GM23338 (cell line): Measurements from ENCODE around the gene CPNE2.

ENCODE experiments used
- CREB1 ChIP-seq: fragments of 250-450 bp; sonication (Bioruptor Pico); IDR thresholded peaks from 2 replicates; pipeline ENCODE4 v1.5.0; 2020; ENCODE audit warnings: low read depth, mild to moderate bottlenecking, moderate library complexity
- EZH2 ChIP-seq: fragments of 200-600 bp; sonication (generic); IDR thresholded peaks from one replicate; pipeline ENCODE4 v1.8.0; 2017; ENCODE audit warnings: antibody characterized with exemption, mild to moderate bottlenecking, low read depth; ENCODE audit not compliant: unreplicated experiment
- EZH2phosphoT487 ChIP-seq: fragments of 200-600 bp; sonication (generic); IDR thresholded peaks from one replicate; pipeline ENCODE4 v1.8.1; 2018; ENCODE audit warnings: antibody characterized with exemption; ENCODE audit not compliant: unreplicated experiment
- NANOG ChIP-seq: IDR thresholded peaks from 2 replicates; pipeline ENCODE4 v1.6.1; 2016; ENCODE audit warnings: antibody characterized with exemption, borderline replicate concordance
- POLR2AphosphoS5 ChIP-seq: IDR thresholded peaks from 2 replicates; pipeline ENCODE4 v1.6.1; 2016; ENCODE audit warnings: antibody characterized with exemption, low read depth
- ZNF114 ChIP-seq: fragments of 250-450 bp; sonication (Bioruptor Pico); IDR thresholded peaks from 2 replicates; pipeline ENCODE4 v1.5.0; 2020; ENCODE audit warnings: mild to moderate bottlenecking, moderate library complexity
- TF ChIP-seq, protein P1 (sequence below), 2 experiments: fragments of 200-600 bp in 1 of 2; sonication (generic) in 1 of 2; conservative IDR thresholded peaks; 2 replicates each; pipeline versions ENCODE4 v1.5.1 to v1.6.1; 2016 to 2017; ENCODE audit warnings: antibody characterized with exemption in 2 of 2, low read depth in 2 of 2, mild to moderate bottlenecking in 2 of 2, moderate library complexity in 1 of 2
- TF ChIP-seq, protein P2 (sequence below): IDR thresholded peaks from one replicate; pipeline ENCODE4 v1.6.1; 2018; ENCODE audit warnings: antibody characterized with exemption; ENCODE audit not compliant: unreplicated experiment

GRCh38 chr16:57172721-57173290 lies 80.4 kb downstream of the CPNE2 start:
- TF ChIP-seq, protein P1, sequence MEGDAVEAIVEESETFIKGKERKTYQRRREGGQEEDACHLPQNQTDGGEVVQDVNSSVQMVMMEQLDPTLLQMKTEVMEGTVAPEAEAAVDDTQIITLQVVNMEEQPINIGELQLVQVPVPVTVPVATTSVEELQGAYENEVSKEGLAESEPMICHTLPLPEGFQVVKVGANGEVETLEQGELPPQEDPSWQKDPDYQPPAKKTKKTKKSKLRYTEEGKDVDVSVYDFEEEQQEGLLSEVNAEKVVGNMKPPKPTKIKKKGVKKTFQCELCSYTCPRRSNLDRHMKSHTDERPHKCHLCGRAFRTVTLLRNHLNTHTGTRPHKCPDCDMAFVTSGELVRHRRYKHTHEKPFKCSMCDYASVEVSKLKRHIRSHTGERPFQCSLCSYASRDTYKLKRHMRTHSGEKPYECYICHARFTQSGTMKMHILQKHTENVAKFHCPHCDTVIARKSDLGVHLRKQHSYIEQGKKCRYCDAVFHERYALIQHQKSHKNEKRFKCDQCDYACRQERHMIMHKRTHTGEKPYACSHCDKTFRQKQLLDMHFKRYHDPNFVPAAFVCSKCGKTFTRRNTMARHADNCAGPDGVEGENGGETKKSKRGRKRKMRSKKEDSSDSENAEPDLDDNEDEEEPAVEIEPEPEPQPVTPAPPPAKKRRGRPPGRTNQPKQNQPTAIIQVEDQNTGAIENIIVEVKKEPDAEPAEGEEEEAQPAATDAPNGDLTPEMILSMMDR (conservative IDR thresholded peaks at IDR 0.05; ENCODE audit: low read depth in 2 of 2) = no peak
- TF ChIP-seq CREB1 (CRISPR knock-in tag) = no peak
- TF ChIP-seq, protein P2, sequence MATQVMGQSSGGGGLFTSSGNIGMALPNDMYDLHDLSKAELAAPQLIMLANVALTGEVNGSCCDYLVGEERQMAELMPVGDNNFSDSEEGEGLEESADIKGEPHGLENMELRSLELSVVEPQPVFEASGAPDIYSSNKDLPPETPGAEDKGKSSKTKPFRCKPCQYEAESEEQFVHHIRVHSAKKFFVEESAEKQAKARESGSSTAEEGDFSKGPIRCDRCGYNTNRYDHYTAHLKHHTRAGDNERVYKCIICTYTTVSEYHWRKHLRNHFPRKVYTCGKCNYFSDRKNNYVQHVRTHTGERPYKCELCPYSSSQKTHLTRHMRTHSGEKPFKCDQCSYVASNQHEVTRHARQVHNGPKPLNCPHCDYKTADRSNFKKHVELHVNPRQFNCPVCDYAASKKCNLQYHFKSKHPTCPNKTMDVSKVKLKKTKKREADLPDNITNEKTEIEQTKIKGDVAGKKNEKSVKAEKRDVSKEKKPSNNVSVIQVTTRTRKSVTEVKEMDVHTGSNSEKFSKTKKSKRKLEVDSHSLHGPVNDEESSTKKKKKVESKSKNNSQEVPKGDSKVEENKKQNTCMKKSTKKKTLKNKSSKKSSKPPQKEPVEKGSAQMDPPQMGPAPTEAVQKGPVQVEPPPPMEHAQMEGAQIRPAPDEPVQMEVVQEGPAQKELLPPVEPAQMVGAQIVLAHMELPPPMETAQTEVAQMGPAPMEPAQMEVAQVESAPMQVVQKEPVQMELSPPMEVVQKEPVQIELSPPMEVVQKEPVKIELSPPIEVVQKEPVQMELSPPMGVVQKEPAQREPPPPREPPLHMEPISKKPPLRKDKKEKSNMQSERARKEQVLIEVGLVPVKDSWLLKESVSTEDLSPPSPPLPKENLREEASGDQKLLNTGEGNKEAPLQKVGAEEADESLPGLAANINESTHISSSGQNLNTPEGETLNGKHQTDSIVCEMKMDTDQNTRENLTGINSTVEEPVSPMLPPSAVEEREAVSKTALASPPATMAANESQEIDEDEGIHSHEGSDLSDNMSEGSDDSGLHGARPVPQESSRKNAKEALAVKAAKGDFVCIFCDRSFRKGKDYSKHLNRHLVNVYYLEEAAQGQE = no peak
- TF ChIP-seq EZH2phosphoT487 = no peak
- TF ChIP-seq POLR2AphosphoS5 = no peak
- no peak for TF ChIP-seq EZH2
- TF ChIP-seq ZNF114 (CRISPR knock-in tag) = no peak
- no peak for TF ChIP-seq NANOG
